Adrenal gland (tissue), 12 donors: Measurements from ENCODE around the gene FCHSD2. TPM values are rescaled to one million over a fixed set of nuclear protein-coding genes. Genes with fewer than 3 reads are reported as not detected.

Experiments used
- DNase-seq, 7 donors: peaks; one replicate each; pipeline ENCODE4 v3.0.0-alpha.2; 2019 to 2020
- H3K27ac ChIP-seq, 5 donors: fragments of 200-600 bp; sonication (generic) in 4 of 5; 1 replicate in 3 of 5; 2 replicates in 2 of 5; pipeline versions ENCODE4 v1.5.1 to v1.8.0; 2016 to 2020; ENCODE audit warnings: mild to moderate bottlenecking in 1 of 5
- H3K27me3 ChIP-seq: fragments of 200-600 bp; 2 replicates; pipeline ENCODE4 v1.8.0; 2021
- H3K36me3 ChIP-seq, 2 donors: fragments of 200-600 bp; replicated peaks in 1 of 2; 1 replicate in 1 of 2; 2 replicates in 1 of 2; pipeline versions ENCODE4 v1.5.1 to v1.8.0; 2018 to 2022
- H3K4me1 ChIP-seq, 2 donors: fragments of 200-600 bp; replicated peaks in 1 of 2; 1 replicate in 1 of 2; 2 replicates in 1 of 2; pipeline versions ENCODE4 v1.5.1 to v1.8.0; 2018 to 2021
- H3K4me3 ChIP-seq, 4 donors: fragments of 200-600 bp; sonication (generic) in 3 of 4; one replicate each; pipeline ENCODE4 v1.5.1; 2016 to 2018
- H3K9me3 ChIP-seq, 3 donors: fragments of 200-600 bp; sonication (generic) in 1 of 3; replicated peaks in 1 of 3; 1 replicate in 2 of 3; 2 replicates in 1 of 3; pipeline versions ENCODE4 v1.5.1 to v1.8.0; 2016 to 2021
- POLR2A ChIP-seq, 2 donors: fragments of 450-650 bp; IDR thresholded peaks; one replicate each; pipeline ENCODE4 v1.6.1; 2017; ENCODE audit warnings: antibody characterized with exemption in 2 of 2, mild to moderate bottlenecking in 2 of 2, moderate library complexity in 1 of 2
- WGBS, 4 donors: extraction: QIAGEN DNeasy Blood & Tissue Kit in 2 of 4; methylation state at CpG; one replicate each; pipeline versions ENCODE4 v1.1.5 to v1.1.7; 2013 to 2017; 5-methylcytosine and 5-hydroxymethylcytosine counted together
- intact Hi-C, 2 donors: fragments of 100-400 bp; cut with DNase I; formaldehyde crosslinking; loops; one replicate each; pipeline versions ENCODE4 v1.14.1 to v1.15.0; 2022 to 2023
- polyA plus RNA-seq, 3 donors: library from polyadenylated mRNA; stranded (reverse); fragments of 200-250 nt in 2 of 3; fragments of 350-450 nt in 1 of 3; fragmentation: Illumina TruSeq in 1 of 3; extraction: RNeasy Lipid Tissue Mini Kit (QIAGEN cat#74804) in 1 of 3; gene quantifications; one replicate each; pipeline ENCODE4 v1.2.3, GENCODE V29; 2013 to 2014
- total RNA-seq, 9 donors: library from RNA; depleted of rRNA in 4 of 9; stranded (reverse); fragments of >200 nt in 4 of 9; fragments of 120-200 nt in 1 of 9; fragmentation: NEBNext Ultra II Directional in 1 of 9; extraction: Animal tissue kit (Norgen Biotek cat#: 25700) in 1 of 9; gene quantifications; one replicate each; pipeline versions ENCODE4 v1.1.0 to v1.2.4, GENCODE V29; 2013 to 2023
- TF ChIP-seq, protein P1 (sequence below), 6 experiments: fragments of 450-650 bp in 4 of 6; fragments of 200-600 bp in 2 of 6; sonication (generic) in 1 of 6; IDR thresholded peaks; 1 replicate in 5 of 6; 2 replicates in 1 of 6; pipeline versions ENCODE4 v1.5.1 to v1.8.0; 2016 to 2021; ENCODE audit warnings: antibody characterized with exemption in 6 of 6, mild to moderate bottlenecking in 2 of 6, moderate library complexity in 1 of 6
- donor health status: healthy with polysubstance abuse.
- donor health status: Bipolar disorder and iron deficiency.
- donor health status: DM: yes; HTN: yes; CAD: no.
- donor health status: DM: no; HTN: no; CAD: no.
- donor health status: DM: no; HTN: no; CAD: no.
- donor health status: DM: yes; HTN: yes; CAD: no.

FCHSD2 gene
- total and polyA plus RNA-seq, 12 donors, result 14.6 to 67.2 (median 32.7) TPM

DNA sequence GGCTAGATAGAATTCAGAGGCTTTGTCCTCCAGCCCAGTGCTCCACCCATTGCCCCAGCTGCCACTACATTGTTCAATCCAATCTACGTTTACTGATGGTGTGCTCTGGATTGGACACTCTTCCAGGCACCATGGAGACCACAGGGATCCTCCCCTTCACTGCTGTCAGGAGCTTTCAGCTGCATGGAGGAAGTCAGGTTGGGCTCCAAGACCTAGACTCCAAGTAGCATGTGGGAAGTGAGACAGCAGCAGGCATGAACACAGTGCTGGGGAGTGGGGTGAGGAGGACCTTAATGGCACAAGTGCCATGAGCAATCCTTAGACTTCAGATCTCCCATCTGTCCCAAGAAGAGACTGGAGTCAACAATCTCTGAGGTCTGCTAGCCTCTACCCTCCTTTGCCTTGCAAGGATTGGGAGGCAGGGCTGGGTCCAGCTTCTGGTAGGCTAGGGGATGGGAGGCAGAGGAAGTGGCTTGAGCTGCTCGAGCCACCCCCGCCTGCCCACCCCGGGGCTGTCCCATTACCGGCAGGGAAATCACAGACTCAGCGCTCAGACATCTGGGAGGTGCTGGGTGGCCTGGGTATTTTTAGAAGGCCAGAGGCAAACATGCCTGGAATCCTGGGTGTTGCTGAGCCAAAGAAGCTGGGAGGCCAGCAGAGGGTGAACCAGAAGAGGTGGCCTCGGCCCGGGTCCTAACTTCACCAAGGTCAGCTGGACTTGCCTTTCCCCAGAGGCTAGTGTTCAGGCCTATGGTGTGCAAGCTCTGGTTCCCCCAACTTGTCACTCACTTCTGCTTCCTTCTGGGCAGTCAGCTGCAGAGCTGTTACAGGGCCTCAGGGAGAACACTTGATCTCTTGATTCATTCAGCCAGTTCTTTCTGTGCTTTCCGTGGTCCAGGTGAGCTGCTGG is 15.2 kb upstream of the FCHSD2 start:
- no peak overlapping the region for H3K4me3 ChIP-seq
- H3K4me1 ChIP-seq, result peaks cover 6 to 22% of the 10 kb centered on the region in 2 donors
- no peak for TF ChIP-seq POLR2A (IDR thresholded peaks at IDR 0.05)
- TF ChIP-seq, protein P1, sequence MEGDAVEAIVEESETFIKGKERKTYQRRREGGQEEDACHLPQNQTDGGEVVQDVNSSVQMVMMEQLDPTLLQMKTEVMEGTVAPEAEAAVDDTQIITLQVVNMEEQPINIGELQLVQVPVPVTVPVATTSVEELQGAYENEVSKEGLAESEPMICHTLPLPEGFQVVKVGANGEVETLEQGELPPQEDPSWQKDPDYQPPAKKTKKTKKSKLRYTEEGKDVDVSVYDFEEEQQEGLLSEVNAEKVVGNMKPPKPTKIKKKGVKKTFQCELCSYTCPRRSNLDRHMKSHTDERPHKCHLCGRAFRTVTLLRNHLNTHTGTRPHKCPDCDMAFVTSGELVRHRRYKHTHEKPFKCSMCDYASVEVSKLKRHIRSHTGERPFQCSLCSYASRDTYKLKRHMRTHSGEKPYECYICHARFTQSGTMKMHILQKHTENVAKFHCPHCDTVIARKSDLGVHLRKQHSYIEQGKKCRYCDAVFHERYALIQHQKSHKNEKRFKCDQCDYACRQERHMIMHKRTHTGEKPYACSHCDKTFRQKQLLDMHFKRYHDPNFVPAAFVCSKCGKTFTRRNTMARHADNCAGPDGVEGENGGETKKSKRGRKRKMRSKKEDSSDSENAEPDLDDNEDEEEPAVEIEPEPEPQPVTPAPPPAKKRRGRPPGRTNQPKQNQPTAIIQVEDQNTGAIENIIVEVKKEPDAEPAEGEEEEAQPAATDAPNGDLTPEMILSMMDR (IDR thresholded peaks at IDR 0.05), result no peak
- intact Hi-C loops, result no loop called here
- H3K27ac ChIP-seq, result peak overlapping the region in 2 of 5 donors; percentile 59 to 74
- H3K9me3 ChIP-seq, result no peaks in the 10 kb centered on the region
- 42 to 65% (median 47%) methylated on average over 2 to 9 of the region's 9 CpGs for WGBS, 4 donors
- H3K27me3 ChIP-seq, result no peaks in the 10 kb centered on the region
- H3K36me3 ChIP-seq, result no peaks in the 10 kb centered on the region
- peak in 4 of 7 donors; percentile 37 to 55 (median 48) for DNase-seq

DNA sequence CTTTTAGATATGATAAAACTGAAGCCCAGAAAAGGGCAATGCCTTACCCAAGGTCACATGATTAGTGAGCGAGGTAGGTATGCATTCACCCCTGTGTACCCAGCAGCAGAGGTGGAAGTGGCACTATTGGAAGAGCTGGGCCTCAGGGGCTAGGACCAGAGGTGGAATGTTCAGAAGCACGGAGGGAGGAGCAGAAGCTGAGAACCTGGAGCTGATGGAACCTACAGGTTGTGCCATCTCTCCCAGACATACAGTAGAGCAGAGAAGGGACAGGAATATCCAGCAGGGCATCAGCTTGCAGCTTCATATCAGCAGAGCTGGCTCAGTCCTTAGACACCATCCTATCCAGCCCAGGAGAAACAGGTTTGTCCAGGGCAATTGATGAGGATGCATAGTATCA is 14.6 kb upstream of the FCHSD2 start:
- Histone ChIP-seq H3K4me3 (no peak overlapping the region), H3K4me1 (peaks cover 6 to 22% of the 10 kb centered on the region in 2 donors), H3K27ac (peak overlapping the region in 1 of 5 donors; percentile 74), H3K27me3 (no peaks in the 10 kb centered on the region), H3K9me3 (no peaks in the 10 kb centered on the region), H3K36me3 (no peaks in the 10 kb centered on the region)
- no peak for DNase-seq
- WGBS, 4 donors, result 91 to 95% (median 94%) methylated on average over 2 of the region's 2 CpGs
- intact Hi-C loops, result no loop called here
- TF ChIP-seq POLR2A (IDR thresholded peaks at IDR 0.05), result no peak

DNA sequence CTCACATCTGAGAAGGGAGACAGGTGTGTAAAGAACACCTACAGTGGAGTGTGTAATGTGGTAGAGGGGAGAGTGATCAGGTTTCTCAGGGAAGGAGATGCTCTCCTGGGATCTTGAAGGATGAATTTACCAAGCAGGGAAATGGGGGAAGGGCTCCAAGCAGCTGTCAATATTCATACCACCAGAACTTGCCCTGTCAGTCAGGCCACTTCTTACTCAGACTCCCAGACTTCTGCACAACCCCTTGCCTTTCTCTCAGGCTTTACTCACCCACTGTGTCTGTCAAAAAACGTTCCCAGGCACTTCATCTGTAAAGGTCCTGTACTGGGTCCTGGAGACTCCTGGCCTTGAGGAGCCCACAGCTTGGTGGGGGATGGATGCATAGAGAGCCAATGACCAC is 14.0 kb upstream of the FCHSD2 start:
- peaks cover 6 to 22% of the 10 kb centered on the region in 2 donors for H3K4me1 ChIP-seq
- no peak for TF ChIP-seq POLR2A (IDR thresholded peaks at IDR 0.05)
- TF ChIP-seq, protein P1 (IDR thresholded peaks at IDR 0.05), result no peak

DNA sequence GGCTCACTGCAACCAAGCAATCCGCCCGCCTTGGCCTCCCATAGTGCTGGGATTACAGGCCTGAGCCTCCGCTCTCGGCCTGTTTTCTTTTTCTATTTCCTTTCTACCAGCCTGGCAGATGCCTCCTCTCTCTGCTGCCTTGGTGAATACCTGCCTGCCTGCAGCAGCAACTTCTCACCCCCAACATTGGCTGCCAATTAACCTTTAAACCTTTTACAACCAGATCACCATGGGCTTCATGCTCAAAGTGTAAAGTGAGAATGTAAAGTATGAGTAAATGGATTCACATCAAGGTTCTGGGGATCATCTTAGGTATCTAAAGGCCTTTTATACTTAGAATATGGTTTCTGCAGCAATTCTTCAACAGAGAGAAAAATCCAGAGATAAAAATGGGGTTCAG is 13.0 kb upstream of the FCHSD2 start:
- Histone ChIP-seq H3K4me3 (no peak overlapping the region), H3K27me3 (no peaks in the 10 kb centered on the region), H3K4me1 (peaks cover 6 to 22% of the 10 kb centered on the region in 2 donors), H3K9me3 (no peaks in the 10 kb centered on the region), H3K27ac (no peak overlapping the region), H3K36me3 (no peaks in the 10 kb centered on the region)
- no peak for TF ChIP-seq POLR2A (IDR thresholded peaks at IDR 0.05)
- TF ChIP-seq, protein P1 (IDR thresholded peaks at IDR 0.05), result no peak
- WGBS, 4 donors, result 93 to 95% (median 95%) methylated on average over 4 of the region's 4 CpGs
- intact Hi-C loops, result no loop called here
- no peak for DNase-seq

More for the DNA sequence above, 14.0 kb upstream of the FCHSD2 start:
- Histone ChIP-seq H3K27ac (no peak overlapping the region), H3K4me3 (no peak overlapping the region), H3K27me3 (no peaks in the 10 kb centered on the region), H3K36me3 (no peaks in the 10 kb centered on the region), H3K9me3 (no peaks in the 10 kb centered on the region)
- DNase-seq, result no peak
- 34 to 91% (median 50%) methylated on average over 1 of the region's 1 CpG for WGBS, 4 donors
- intact Hi-C loops, result no loop called here
